Mononuclear cell (primary cell): Measurements from ENCODE around the gene CA5A. TPM values are rescaled to one million over a fixed set of nuclear protein-coding genes. Genes with fewer than 3 reads are reported as not detected.
"Not testable (repeated sequence)": the region's sequence is repeated elsewhere in the genome, so short reads cannot be mapped to it uniquely, and the experiment has no call there.

ENCODE experiments used
- H3K27me3 ChIP-seq: 2 replicates; pipeline ENCODE4 v1.6.0; 2011; ENCODE audit warnings: low read length, control low read depth; ENCODE audit not compliant: insufficient read depth
- H3K4me1 ChIP-seq: 2 replicates; pipeline ENCODE4 v1.5.1; 2011; ENCODE audit warnings: mild to moderate bottlenecking, low read length, control low read depth; ENCODE audit not compliant: insufficient read depth
- H3K4me3 ChIP-seq: 2 replicates; pipeline ENCODE4 v1.5.1; 2011; ENCODE audit warnings: mild to moderate bottlenecking, low read length, moderate library complexity
- H3K9me3 ChIP-seq: 2 replicates; pipeline ENCODE4 v1.5.1; 2011; ENCODE audit warnings: low read depth, mild to moderate bottlenecking, control low read depth, low read length
- total RNA-seq: library from RNA; depleted of rRNA; stranded (reverse); fragments of >200 nt; gene quantifications from one replicate; pipeline ENCODE4 v1.2.3, GENCODE V29; 2012

CA5A gene
- total RNA-seq, 1 donor: under 0.01 TPM

- Histone ChIP-seq H3K9me3 (no peaks in the 10 kb centered on the region), H3K4me3 (no peak overlapping the region), H3K4me1 (peaks cover 9% of the 10 kb centered on the region), H3K27me3 (no peaks in the 10 kb centered on the region)
Measured at GRCh38 chr16:87926246-87927194, 9.8 kb downstream of the CA5A start.

DNA sequence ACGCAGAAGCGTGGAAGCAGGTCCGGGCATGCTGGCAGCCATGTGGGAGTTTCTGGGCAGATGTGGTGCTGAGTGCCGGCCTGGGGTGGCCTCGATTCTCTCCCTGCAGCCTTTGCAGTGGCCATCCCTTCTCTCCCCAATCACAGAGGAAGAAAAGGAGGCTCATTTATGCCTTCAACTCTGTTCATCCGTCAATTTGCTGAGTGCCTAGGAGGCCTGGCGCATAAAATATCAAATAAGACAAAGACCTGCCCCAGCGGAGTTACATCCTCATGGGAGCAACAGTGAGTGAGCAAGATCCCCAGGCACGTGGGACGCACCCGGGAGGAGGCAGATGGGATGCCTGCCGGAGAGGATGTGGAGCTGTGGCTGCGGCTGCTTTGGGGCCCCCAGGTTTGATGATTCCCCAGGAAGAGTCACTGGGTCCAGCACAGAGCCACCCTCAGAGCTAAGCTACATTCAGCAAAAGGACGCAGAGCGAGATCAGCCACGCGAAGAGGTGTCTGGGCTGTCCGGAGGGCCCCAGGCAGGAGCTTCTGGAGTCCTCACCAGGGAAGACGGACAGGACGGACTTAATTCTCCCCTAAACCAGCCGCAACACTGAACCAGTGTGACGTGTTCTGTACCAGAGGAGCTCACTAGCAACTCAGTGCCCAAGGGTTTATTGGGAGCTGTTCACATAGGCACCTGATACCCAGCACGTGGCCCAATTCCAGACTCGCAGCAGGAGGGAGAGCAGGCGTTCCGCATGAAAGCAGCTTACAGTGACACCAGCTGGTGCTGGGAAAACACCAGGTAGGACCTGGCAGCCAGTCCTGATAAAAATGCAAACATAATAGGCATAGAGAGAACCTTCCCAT is 11.3 kb downstream of the CA5A start:
- H3K4me1 ChIP-seq: peaks cover 9% of the 10 kb centered on the region
- H3K9me3 ChIP-seq: no peaks in the 10 kb centered on the region
- no peaks in the 10 kb centered on the region for H3K27me3 ChIP-seq
- no peak overlapping the region for H3K4me3 ChIP-seq

- Histone ChIP-seq H3K27me3 (no peaks in the 10 kb centered on the region), H3K9me3 (no peaks in the 10 kb centered on the region), H3K4me3 (no peak overlapping the region), H3K4me1 (peaks cover 9% of the 10 kb centered on the region)
Measured at GRCh38 chr16:87924041-87924810, 12.1 kb downstream of the CA5A start.

DNA sequence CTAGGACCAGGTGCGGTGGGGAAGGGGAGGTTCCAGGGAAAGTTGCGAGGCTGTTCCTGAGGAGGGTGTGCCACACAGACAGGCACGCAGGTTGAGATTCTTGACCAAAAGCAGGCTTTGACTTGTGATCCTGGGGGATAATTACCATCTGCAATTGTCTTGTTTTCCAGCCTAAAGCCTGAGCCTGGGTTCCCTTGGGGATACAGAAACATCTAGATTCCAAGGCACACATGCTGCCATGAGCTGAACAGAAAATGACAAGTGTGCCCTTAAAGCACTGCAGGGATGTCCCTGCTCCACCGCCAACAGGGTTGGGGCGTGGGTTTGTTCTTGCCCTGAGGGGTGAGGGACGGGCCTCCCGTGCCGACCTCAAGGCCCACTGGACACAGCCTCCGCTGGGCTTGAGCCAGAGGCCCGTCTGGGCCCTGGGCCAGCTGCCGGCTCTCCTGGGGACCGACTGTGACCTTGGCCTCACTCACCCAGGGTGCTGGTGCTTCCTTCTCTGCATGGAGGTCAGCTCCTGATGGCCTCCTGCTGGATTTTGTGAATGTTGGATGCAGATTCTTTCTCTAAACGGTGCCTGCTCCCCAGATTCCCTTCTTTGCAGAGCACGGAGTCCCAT is 14.0 kb downstream of the CA5A start:
- Histone ChIP-seq H3K27me3 (no peaks in the 10 kb centered on the region), H3K4me3 (no peak overlapping the region), H3K9me3 (no peaks in the 10 kb centered on the region), H3K4me1 (peaks cover 9% of the 10 kb centered on the region)

- Histone ChIP-seq H3K4me3 (no peak overlapping the region), H3K27me3 (no peaks in the 10 kb centered on the region), H3K4me1 (peaks cover 3% of the 10 kb centered on the region), H3K9me3 (no peaks in the 10 kb centered on the region)
Measured at GRCh38 chr16:87921236-87921773, 15.0 kb downstream of the CA5A start.

GRCh38 chr16:87919681-87919994 is 16.7 kb downstream of the CA5A start:
- no peak overlapping the region for H3K4me3 ChIP-seq
- no peaks in the 10 kb centered on the region for H3K9me3 ChIP-seq
- H3K4me1 ChIP-seq: no peaks in the 10 kb centered on the region
- no peaks in the 10 kb centered on the region for H3K27me3 ChIP-seq

- Histone ChIP-seq H3K9me3 (no peaks in the 10 kb centered on the region), H3K4me1 (no peaks in the 10 kb centered on the region), H3K4me3 (no peak overlapping the region), H3K27me3 (no peaks in the 10 kb centered on the region)
Measured at GRCh38 chr16:87918866-87919680, 17.3 kb downstream of the CA5A start.

- Histone ChIP-seq H3K27me3 (no peaks in the 10 kb centered on the region), H3K4me3 (no peak overlapping the region), H3K9me3 (no peaks in the 10 kb centered on the region), H3K4me1 (no peaks in the 10 kb centered on the region)
Measured at GRCh38 chr16:87918338-87918737, 18.0 kb downstream of the CA5A start.

DNA sequence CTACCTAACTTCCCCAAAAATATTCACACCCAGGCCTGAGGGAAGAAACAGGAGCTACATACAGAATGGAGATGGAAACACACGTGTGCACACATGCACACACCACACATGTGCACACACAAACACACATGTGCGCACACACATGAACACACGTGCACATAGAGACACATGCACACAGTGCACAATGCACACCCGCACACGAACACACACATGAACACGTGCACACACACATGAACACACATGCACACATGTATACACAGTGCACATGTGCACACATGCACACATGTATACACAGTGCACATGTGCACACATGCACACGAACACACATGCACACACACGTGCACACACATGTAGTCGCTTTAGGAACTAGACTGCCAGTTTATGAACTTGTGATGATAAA is 18.8 kb downstream of the CA5A start:
- no peaks in the 10 kb centered on the region for H3K9me3 ChIP-seq
- H3K4me1 ChIP-seq: no peaks in the 10 kb centered on the region
- H3K27me3 ChIP-seq: no peaks in the 10 kb centered on the region
- no peak overlapping the region for H3K4me3 ChIP-seq

DNA sequence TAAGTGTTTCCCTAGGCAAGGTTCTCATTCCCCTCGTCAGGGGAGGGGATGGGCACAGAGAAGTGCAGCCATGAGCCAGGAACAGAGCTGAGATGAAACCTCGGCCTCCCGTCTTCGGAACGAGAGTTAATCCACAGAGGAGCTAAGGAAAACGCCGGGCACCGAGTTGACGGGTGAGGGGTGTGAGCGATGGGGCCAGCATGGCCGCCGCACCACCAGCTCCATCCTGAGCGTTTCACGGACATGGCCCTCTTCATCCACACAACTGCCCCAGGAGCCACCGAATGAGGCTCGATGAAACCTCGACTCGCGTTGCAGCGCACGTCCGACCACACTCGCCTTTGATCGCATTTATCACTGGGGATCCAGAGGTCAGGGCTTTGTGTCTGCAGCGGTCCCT is 21.5 kb downstream of the CA5A start:
- Histone ChIP-seq H3K9me3 (no peaks in the 10 kb centered on the region), H3K4me1 (no peaks in the 10 kb centered on the region), H3K27me3 (no peaks in the 10 kb centered on the region), H3K4me3 (no peak overlapping the region)

DNA sequence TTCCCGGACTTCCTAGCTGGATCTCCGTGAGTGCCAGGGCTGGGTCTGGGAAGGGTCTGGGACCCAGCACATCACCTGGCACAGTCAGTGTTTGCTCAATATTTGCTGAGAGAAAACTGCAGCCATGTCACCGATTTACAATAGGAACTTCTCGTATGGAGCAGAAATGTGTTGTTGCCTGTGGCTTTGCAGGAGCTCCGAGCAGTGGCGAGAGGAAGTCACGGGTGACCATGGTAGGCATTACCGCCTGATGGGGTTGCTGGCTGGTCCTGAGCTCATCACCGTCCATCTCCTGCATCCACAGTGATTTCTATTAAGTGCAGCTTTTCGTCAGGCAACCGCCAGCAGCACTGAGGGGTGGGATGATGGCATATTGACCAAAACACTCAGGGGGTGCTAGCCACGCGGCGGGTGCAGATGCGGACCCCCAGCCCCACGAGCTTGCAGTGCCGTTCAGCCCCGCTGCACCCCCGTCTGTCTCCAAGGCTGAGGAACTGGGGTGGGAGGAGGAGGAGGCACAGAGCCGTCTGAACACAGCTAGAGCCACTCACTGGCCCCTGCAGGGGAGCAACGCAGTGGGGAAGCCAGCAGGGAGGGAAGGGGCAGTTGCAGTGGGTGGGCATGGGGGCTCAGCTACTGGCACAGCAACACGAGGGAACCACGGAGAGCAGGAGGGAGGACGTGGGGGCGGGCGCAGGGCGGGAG is 22.2 kb downstream of the CA5A start:
- not testable (repeated sequence) for H3K4me1 ChIP-seq, H3K9me3 ChIP-seq, H3K27me3 ChIP-seq, H3K4me3 ChIP-seq

- H3K9me3 ChIP-seq, H3K4me3 ChIP-seq, H3K4me1 ChIP-seq, H3K27me3 ChIP-seq: not testable (repeated sequence)
Measured at GRCh38 chr16:87912691-87913090, 23.6 kb downstream of the CA5A start.

- H3K9me3 ChIP-seq, H3K4me1 ChIP-seq, H3K27me3 ChIP-seq, H3K4me3 ChIP-seq: not testable (repeated sequence)
Measured at GRCh38 chr16:87911106-87911763, 25.1 kb downstream of the CA5A start.
